ENCODE results near the gene AUP1.

AUP1 gene

GRCh38 chr2:74556831-74557370, 27.4 kb upstream of the AUP1 start:
- FAIRE-seq (no peak), DNase-seq (ENCODE audit: insufficient read length, low spot score) (no peak)
- TF ChIP-seq, protein P1, sequence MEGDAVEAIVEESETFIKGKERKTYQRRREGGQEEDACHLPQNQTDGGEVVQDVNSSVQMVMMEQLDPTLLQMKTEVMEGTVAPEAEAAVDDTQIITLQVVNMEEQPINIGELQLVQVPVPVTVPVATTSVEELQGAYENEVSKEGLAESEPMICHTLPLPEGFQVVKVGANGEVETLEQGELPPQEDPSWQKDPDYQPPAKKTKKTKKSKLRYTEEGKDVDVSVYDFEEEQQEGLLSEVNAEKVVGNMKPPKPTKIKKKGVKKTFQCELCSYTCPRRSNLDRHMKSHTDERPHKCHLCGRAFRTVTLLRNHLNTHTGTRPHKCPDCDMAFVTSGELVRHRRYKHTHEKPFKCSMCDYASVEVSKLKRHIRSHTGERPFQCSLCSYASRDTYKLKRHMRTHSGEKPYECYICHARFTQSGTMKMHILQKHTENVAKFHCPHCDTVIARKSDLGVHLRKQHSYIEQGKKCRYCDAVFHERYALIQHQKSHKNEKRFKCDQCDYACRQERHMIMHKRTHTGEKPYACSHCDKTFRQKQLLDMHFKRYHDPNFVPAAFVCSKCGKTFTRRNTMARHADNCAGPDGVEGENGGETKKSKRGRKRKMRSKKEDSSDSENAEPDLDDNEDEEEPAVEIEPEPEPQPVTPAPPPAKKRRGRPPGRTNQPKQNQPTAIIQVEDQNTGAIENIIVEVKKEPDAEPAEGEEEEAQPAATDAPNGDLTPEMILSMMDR (IDR thresholded peaks at IDR 0.05; ENCODE audit: insufficient read depth, missing control alignments): no peak

- DNase-seq (ENCODE audit: insufficient read length, low spot score): no peak
- no peak for FAIRE-seq
- TF ChIP-seq, protein P1 (IDR thresholded peaks at IDR 0.05; ENCODE audit: insufficient read depth, missing control alignments): no peak
Observed at GRCh38 chr2:74556159-74556558, 26.7 kb upstream of the AUP1 start.

- TF ChIP-seq, protein P1 (IDR thresholded peaks at IDR 0.05; ENCODE audit: insufficient read depth, missing control alignments): no peak
- FAIRE-seq: no peak
- no peak for DNase-seq (ENCODE audit: insufficient read length, low spot score)
Observed at GRCh38 chr2:74555610-74556103, 26.2 kb upstream of the AUP1 start.

GRCh38 chr2:74554820-74555531, 25.5 kb upstream of the AUP1 start:
- TF ChIP-seq, protein P1 (IDR thresholded peaks at IDR 0.05; ENCODE audit: insufficient read depth, missing control alignments): no peak
- DNase-seq (ENCODE audit: insufficient read length, low spot score) (no peak), FAIRE-seq (no peak)

DNA sequence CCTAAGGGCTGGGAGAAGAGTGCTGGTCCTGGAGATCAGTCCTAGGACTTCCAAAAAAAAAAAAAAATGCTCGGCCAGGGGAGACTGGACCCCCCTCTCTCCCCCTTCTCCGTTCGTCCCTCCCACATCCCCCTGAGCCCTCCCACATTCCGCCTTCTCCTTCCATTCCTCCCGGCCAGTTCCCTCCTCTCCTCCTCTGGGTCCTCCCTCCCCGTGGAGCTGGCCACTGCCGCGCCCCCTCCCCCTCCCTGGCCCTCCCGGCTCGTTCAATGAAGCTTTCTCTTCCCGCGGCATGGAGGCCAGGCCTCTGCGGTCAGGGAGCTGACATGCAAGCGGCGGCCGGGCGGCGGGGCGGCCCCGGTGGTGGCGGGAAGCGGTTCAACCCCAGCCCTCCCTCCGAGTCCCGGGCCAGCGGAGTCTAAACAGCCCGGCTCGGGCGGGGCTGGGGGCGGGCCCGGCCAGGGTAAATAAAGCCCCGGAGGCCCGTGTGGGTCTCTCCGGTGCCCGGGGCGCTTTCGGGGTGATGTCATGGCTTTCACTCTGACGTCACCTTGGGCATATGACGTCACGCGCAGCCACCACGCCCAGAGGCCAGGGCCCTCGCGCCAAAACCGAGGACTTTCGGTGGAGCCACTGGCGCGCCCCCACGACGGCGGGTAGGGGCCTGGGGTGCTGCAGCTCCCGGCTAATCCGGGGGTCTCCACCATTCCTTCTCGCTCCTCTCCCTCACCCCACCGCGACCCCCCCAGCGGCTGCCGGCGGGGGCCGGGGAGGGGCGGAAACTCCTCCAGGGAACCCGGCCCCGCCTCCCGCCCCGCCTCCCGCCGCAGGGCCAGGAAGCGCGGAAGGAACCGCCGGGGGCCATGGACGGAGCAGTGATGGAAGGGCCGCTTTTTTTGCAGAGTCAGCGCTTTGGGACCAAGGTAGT, 24.6 kb upstream of the AUP1 start, which contains the start of the genes DOK1 and LOXL3:
Gene DOK1, plus strand, starts transcription at position 829 of the 928 bp plus-strand sequence. Its CDS starts 35 bp downstream, at position 864.
Gene LOXL3, minus strand, starts transcription at position 51 of the 928 bp plus-strand sequence. CDS start 1,308 bp downstream, outside the sequence.
- DNase-seq (ENCODE audit: insufficient read length, low spot score) (peak; percentile 91), FAIRE-seq (no peak)
- TF ChIP-seq, protein P1 (IDR thresholded peaks at IDR 0.05; ENCODE audit: insufficient read depth, missing control alignments): no peak

DNA sequence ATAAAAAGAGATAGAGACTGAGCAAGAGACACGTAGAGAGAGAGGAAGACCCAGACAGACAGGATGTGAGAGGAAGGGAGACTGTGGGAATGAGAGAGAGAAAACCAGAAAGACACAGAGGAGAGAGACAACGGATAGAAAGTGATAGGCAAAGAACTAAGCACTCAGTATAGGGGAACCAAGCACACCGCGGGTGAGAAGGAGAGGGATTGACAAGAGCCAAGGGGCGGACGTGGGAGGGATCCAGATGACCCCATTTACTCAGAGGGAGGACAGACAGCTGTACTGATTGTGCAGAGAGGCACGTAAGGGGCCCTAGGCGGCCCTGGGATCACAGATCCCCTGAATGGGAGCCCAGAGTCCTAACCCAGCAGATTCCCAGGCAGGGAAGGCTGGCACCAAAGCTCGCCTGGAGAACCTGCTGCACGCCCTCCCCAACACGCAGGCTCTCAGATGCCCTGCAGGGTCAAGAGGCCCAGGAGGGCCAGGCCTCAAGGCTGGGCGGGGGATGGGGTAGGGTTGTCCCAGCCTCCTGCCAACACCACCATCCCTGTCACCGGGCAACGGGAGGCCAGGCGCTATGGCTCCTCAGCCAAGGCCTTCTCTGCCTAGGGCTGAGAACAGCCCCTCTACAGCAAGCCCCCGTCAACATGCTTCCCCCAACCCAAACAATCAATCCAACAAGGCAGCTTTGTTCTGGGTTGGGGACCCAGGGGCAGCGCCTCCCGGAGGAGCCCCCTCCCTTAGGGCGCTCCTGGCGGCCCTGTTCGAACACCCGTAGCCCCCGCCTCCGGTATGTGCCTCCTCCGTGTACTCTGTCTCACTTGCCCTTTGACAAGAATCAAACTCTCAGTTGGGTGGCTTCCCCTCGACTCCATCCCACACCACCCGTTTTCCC, 23.7 kb upstream of the AUP1 start:
- TF ChIP-seq, protein P1 (IDR thresholded peaks at IDR 0.05; ENCODE audit: insufficient read depth, missing control alignments): no peak
- FAIRE-seq: no peak
- no peak for DNase-seq (ENCODE audit: insufficient read length, low spot score)
